ENCODE results near the gene OS9. TPM values are rescaled to one million over a fixed set of nuclear protein-coding genes. Genes with fewer than 3 reads are reported as not detected.

The OS9 gene
- total and polyA plus RNA-seq, 9 of the 15 experiments (the other 6 are each of a cell fraction or from before 2014, with no cell fraction given), result 4.6 to 105 (median 89.5) TPM

DNA sequence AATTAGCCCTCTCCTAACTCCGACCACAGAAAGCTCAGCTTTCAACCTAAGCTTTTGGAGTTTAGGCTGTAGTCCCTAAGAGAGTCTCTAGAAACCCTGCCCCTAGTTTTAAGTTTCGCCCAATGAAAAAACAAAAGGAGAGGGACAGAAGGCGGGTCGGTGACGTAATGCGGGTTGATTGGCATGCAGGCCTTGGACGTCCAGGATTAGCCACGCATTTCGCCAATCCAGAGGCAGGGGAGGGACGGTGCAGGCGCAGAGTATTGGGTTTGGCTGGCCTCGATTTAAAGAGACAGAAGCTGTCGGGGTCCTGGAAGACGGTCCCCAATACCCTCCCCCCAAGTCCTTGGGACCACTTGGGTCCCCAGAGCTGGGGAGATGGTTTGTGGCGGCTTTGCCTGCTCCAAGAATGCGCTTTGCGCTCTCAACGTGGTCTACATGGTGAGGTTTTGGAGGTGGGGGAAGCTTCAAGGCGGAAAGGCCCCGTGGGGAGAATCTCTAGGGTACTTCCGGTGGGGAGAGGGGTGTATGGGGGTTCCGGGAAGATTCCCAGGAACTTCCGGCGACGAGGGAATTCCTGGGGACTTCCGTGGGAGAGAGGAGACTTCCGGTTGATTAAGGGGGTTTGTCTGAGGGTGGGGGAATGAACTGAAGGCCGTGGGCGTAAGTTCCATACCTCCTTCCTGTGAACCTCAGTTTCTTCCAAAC is 51.0 kb downstream of the OS9 start, which contains the start of gene TSPAN31 (continued):
- peak; percentile 58 for TF ChIP-seq ZFX (CRISPR knock-in tag; IDR thresholded peaks at IDR 0.05)
- no peak for TF ChIP-seq HSF4 (CRISPR knock-in tag; IDR thresholded peaks at IDR 0.05; ENCODE audit: borderline replicate concordance)
- TF ChIP-seq U2AF1 (optimal IDR thresholded peaks at IDR 0.05; ENCODE audit: low read depth, low read length), result no peak
- no peak for TF ChIP-seq ZNF384 (IDR thresholded peaks at IDR 0.05; ENCODE audit: low read depth, low read length)
- TF ChIP-seq, protein P1, sequence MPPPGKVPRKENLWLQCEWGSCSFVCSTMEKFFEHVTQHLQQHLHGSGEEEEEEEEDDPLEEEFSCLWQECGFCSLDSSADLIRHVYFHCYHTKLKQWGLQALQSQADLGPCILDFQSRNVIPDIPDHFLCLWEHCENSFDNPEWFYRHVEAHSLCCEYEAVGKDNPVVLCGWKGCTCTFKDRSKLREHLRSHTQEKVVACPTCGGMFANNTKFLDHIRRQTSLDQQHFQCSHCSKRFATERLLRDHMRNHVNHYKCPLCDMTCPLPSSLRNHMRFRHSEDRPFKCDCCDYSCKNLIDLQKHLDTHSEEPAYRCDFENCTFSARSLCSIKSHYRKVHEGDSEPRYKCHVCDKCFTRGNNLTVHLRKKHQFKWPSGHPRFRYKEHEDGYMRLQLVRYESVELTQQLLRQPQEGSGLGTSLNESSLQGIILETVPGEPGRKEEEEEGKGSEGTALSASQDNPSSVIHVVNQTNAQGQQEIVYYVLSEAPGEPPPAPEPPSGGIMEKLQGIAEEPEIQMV (tag; conservative IDR thresholded peaks at IDR 0.05; ENCODE audit: low read depth), result no peak
- no peak for TF ChIP-seq CBX2 (IDR thresholded peaks at IDR 0.05; ENCODE audit: insufficient read depth, low read length, poor library complexity, severe bottlenecking)
- TF ChIP-seq, protein P2, sequence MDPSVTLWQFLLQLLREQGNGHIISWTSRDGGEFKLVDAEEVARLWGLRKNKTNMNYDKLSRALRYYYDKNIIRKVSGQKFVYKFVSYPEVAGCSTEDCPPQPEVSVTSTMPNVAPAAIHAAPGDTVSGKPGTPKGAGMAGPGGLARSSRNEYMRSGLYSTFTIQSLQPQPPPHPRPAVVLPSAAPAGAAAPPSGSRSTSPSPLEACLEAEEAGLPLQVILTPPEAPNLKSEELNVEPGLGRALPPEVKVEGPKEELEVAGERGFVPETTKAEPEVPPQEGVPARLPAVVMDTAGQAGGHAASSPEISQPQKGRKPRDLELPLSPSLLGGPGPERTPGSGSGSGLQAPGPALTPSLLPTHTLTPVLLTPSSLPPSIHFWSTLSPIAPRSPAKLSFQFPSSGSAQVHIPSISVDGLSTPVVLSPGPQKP (CRISPR knock-in tag; IDR thresholded peaks at IDR 0.05), result no peak
- TF ChIP-seq ELF1 (tag; IDR thresholded peaks at IDR 0.05), result peak; percentile 79
- TF ChIP-seq RCOR1 (IDR thresholded peaks at IDR 0.05; ENCODE audit: borderline replicate concordance in 1 of 2, low read depth in 2 of 2, low read length in 2 of 2), result no peak
- TF ChIP-seq, protein P3, sequence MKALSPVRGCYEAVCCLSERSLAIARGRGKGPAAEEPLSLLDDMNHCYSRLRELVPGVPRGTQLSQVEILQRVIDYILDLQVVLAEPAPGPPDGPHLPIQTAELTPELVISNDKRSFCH (CRISPR knock-in tag; IDR thresholded peaks at IDR 0.05), result no peak
- TF ChIP-seq, protein P3 (tag; IDR thresholded peaks at IDR 0.05), result no peak
- TF ChIP-seq RBM39 (optimal IDR thresholded peaks at IDR 0.05; ENCODE audit: low read depth, low read length), result peak; percentile 35
- no peak for TF ChIP-seq ZBTB17 (CRISPR knock-in tag; IDR thresholded peaks at IDR 0.05)
- TF ChIP-seq SRSF7 (optimal IDR thresholded peaks at IDR 0.05; ENCODE audit: low read depth, low read length), result no peak
- TF ChIP-seq CBFB (CRISPR knock-in tag; IDR thresholded peaks at IDR 0.05), result no peak; the same call in 1 of the 2 replicates
- TF ChIP-seq ZNF347 (CRISPR knock-in tag; IDR thresholded peaks at IDR 0.05; ENCODE audit: low read depth), result no peak
- no peak for TF ChIP-seq SLC30A9 (CRISPR knock-in tag; IDR thresholded peaks at IDR 0.05)
- no peak for TF ChIP-seq MCM7 (IDR thresholded peaks at IDR 0.05)
- TF ChIP-seq ARHGAP35 (IDR thresholded peaks at IDR 0.05; ENCODE audit: partially characterized antibody), result no peak
- TF ChIP-seq BACH1 (tag; IDR thresholded peaks at IDR 0.05), result no peak
- no peak for TF ChIP-seq ZNF764 (CRISPR knock-in tag; IDR thresholded peaks at IDR 0.05; ENCODE audit: low read depth)
- TF ChIP-seq, protein P4, sequence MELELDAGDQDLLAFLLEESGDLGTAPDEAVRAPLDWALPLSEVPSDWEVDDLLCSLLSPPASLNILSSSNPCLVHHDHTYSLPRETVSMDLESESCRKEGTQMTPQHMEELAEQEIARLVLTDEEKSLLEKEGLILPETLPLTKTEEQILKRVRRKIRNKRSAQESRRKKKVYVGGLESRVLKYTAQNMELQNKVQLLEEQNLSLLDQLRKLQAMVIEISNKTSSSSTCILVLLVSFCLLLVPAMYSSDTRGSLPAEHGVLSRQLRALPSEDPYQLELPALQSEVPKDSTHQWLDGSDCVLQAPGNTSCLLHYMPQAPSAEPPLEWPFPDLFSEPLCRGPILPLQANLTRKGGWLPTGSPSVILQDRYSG (tag; conservative IDR thresholded peaks at IDR 0.05; ENCODE audit: low read depth), result no peak
- TF ChIP-seq GTF2F1 (IDR thresholded peaks at IDR 0.05; ENCODE audit: low read depth, low read length), result no peak
- TF ChIP-seq CREBBP (IDR thresholded peaks at IDR 0.05; ENCODE audit: low read depth, low read length), result no peak
- TF ChIP-seq SMC3 (conservative IDR thresholded peaks at IDR 0.05; ENCODE audit: insufficient read depth, low read depth, low read length), result no peak
- no peak for TF ChIP-seq HDAC6 (IDR thresholded peaks at IDR 0.05; ENCODE audit: low read depth, low read length)
- TF ChIP-seq SPI1 (IDR thresholded peaks at IDR 0.05; ENCODE audit: borderline replicate concordance, low read depth, low read length), result no peak
